SH-SY5Y (cell line): ENCODE data around the gene TOMM22.

ENCODE experiments used
- GATA2 ChIP-seq: IDR thresholded peaks from 2 replicates; pipeline ENCODE4 v1.6.1; 2011; ENCODE audit warnings: mild to moderate bottlenecking, low read depth, low read length
- GATA3 ChIP-seq: IDR thresholded peaks from 2 replicates; pipeline ENCODE4 v1.6.1; 2011; ENCODE audit warnings: low read depth, mild to moderate bottlenecking, low read length, moderate library complexity

DNA sequence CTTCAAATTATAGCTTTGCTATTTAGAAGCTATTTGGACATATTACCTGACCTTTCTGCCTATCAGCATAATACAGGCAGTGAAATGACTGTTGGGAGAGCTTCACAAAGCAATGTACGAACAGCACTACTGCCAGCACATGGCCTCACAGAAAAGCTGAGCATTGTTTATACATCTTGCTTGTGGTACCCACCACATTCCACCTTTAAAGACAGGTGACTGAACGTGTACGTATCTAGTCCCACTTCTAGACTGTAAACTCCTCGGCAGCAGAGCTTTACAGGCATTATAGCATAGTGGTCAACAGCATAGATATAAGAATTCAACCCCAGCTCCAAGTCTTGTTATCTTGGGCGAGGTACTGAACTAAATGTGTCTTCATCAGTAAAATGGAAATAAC lies 17.4 kb downstream of the TOMM22 start:
- no peak for TF ChIP-seq GATA2
- TF ChIP-seq GATA3 = no peak
